Cardiac fibroblast (primary cell): ENCODE data around the gene C11orf16.
"Not testable (repeated sequence)": the region's sequence is repeated elsewhere in the genome, so short reads cannot be mapped to it uniquely, and the experiment has no call there.

Experiments
- DNase-seq, 2 donors: peaks; one replicate each; pipeline versions ENCODE4 v3.0.0 to v3.0.0-alpha.2; 2010; ENCODE audit warnings: low read depth in 2 of 2
- H3K4me3 ChIP-seq, 2 donors: replicated peaks in 1 of 2; 1 replicate in 1 of 2; 2 replicates in 1 of 2; pipeline ENCODE4 v1.5.1; 2011; ENCODE audit warnings: low read depth in 2 of 2, low read length in 2 of 2, mild to moderate bottlenecking in 2 of 2, moderate library complexity in 1 of 2
- TF ChIP-seq, protein P1 (sequence below): IDR thresholded peaks from one replicate; pipeline ENCODE4 v1.5.1; 2011; ENCODE audit warnings: low read depth, mild to moderate bottlenecking, low read length, inconsistent platforms

Gene C11orf16

DNA sequence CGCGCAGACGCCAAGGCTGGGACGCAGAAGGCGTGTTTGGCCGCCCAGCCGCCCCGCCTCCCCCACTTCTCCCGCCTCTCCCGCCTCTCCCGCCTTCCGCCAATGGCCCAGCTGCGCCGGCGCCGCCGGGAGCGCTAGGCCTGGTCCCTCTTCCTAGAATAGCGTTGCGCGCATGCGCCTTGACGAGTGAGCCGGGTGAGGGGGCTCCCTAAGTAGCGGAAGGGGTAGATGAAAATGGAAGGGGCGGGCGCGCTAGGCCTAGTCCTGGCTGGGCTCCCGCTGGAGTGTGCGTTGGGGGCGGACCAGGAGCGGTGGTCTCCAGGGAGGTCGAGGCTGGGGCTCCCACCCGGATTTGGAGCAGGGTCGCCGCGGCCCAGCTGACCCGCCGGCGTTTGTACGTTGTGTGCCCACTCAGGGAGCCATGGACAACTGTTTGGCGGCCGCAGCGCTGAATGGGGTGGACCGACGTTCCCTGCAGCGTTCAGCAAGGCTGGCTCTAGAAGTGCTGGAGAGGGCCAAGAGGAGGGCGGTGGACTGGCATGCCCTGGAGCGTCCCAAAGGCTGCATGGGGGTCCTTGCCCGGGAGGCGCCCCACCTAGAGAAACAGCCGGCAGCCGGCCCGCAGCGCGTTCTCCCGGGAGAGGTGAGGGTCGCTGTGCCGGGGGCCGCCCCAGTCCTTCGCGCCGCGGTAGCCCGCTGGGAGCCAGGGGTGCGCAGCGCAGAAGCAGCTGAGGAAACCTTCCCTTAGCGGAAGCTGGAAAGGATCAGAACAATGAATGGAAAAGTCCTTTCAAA lies 21.5 kb downstream of the C11orf16 start, which contains the start of gene AKIP1:
TSS of gene AKIP1 (plus strand) at position 161 of the 795 bp plus-strand sequence. CDS start at position 422, 261 bp downstream.
- TF ChIP-seq, protein P1, sequence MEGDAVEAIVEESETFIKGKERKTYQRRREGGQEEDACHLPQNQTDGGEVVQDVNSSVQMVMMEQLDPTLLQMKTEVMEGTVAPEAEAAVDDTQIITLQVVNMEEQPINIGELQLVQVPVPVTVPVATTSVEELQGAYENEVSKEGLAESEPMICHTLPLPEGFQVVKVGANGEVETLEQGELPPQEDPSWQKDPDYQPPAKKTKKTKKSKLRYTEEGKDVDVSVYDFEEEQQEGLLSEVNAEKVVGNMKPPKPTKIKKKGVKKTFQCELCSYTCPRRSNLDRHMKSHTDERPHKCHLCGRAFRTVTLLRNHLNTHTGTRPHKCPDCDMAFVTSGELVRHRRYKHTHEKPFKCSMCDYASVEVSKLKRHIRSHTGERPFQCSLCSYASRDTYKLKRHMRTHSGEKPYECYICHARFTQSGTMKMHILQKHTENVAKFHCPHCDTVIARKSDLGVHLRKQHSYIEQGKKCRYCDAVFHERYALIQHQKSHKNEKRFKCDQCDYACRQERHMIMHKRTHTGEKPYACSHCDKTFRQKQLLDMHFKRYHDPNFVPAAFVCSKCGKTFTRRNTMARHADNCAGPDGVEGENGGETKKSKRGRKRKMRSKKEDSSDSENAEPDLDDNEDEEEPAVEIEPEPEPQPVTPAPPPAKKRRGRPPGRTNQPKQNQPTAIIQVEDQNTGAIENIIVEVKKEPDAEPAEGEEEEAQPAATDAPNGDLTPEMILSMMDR, result peak; percentile 3
- peak within 1 kb of the TSS; percentile 84 to 85 for H3K4me3 ChIP-seq
- peak; percentile 94 to 97 for DNase-seq

DNA sequence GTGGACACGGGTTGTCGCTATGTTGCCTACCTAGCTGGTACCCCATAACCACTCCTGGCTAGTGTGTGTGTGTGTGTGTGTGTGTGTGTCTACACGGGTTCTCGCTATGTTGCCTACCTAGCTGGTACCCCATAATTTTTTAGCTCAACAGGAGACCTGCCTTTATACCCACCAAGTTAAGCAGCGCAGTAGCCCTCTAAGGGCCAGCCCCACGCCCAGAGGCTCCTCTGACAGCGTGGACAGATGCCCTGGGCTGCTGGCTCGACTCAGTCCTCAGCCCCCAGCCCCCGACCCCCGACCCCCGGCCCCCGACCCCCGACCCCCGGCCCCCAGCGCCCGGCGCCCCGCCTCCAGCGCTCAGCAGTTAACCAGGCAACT lies 22.1 kb downstream of the C11orf16 start:
- H3K4me3 ChIP-seq, result peak overlapping the region; percentile 53 to 85
- no peak for DNase-seq
- TF ChIP-seq, protein P1, result no peak

DNA sequence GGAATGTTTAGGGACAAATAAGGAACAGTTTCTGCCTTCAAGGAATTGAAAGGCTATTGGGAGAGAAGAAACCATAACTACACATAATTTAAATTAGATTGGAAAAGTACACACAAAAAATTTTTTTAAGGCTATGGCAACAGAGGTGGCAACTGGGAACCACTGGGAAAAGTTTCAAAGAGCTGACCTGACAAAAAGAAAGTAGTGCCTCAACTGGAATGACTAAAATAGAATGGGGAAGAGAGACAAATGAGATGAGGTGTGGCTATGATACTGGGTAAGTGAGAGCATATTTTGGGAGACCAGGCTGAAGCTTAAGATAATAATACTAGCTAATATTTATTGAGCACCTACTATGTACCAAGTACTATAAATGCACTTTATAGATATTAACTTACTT lies 24.6 kb downstream of the C11orf16 start:
- DNase-seq, result no peak
- no peak overlapping the region for H3K4me3 ChIP-seq
- TF ChIP-seq, protein P1, result no peak

DNA sequence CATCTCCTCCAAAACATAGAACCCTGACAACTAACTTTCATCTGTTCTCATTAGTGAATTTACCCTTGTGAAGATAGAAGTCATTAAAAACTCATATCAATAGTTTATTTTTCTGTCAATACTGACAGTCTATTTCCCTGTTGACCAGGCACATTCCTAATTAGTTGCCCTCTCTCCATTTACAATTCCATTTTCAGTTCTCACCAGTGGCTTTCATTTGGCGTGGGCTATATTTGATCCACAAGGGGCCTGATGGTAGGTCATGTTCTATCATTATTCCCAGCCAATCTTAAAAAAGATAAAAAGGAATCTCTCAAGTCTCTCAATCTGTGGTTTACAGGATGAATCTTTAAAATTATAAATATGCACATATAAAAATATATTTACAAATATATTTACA lies 25.6 kb downstream of the C11orf16 start:
- TF ChIP-seq, protein P1, result no peak
- no peak for DNase-seq
- no peak overlapping the region for H3K4me3 ChIP-seq

DNA sequence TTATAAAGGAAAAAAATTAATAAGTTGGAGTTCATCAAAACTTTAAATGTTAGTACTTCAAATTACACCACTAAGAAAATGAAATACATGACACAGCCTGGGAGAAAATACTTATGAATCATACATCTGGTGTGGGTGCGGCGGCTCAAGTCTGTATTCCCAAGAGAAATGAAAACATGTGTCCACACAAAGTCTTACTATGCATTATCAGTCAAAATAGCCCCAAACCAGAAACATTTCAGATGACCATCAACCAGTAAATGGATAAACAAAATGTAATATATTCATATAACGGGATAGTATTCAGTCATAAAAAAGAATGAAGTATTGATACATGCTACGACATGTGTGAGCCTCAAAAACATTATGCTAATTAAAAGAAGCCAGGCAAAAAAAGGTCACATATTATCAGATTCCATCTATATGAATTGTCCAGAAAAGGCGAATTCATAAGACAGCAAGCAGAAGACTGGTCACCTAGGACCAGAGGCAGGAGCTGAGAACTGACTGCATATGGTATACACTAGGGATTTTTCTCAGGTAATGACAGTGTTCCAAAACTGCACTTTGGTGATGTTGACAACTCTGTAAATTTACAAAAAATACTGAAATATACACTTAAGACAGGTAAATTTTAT lies 27.1 kb downstream of the C11orf16 start:
- DNase-seq, result peak; percentile 71 to 96
- no peak overlapping the region for H3K4me3 ChIP-seq
- TF ChIP-seq, protein P1, result no peak

DNA sequence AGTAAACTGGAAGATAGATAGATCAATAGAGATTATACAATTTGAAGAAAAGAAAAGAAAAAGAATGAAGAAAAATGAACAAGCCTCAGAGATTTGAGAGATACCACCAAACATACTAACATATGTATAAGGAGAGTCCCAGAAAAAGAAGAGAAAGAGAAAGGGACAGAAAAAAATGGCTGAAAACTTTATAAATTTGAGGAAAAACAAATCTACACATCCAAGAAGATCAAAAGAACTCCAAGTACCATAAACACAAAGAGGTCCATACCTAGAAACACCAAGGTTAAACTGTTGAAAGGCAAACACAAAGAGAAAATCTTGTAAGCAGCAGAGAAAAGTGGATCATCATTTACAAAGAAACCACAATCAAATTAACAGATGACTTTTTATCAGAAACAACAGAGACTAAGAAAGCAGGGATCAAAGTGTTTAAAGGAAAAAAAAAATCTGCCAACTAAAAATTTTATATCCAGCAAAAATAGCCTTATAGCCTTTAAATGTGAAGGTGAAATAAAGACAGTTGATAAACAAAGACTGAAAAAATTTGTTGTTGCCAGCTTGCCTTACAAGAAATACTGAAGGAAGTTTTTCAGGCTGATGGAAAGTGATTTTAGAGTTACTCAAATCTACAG lies 33.5 kb downstream of the C11orf16 start:
- TF ChIP-seq, protein P1, result no peak
- no peak overlapping the region for H3K4me3 ChIP-seq
- DNase-seq, result no peak

DNA sequence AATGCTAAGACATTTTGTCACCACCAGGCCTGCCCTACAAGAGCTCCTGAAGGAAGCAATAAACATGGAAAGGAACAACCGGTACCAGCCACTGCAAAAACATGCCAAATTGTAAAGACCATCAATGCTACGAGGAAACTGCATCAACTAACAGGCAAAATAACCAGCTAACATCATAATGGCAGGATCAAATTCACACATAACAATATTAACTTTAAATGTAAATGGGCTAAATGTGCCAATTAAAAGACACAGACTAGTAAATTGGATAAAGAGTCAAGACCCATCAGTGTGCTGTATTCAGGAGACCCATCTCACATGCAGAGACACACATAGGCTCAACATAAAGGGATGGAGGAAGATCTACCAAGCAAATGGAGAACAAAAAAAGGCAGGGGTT lies 41.6 kb downstream of the C11orf16 start:
- not testable (repeated sequence) for DNase-seq

More for the DNA sequence above, 41.6 kb downstream of the C11orf16 start:
- H3K4me3 ChIP-seq, result not testable (repeated sequence)
